Measurements from ENCODE around the gene CDK4.

- TF ChIP-seq CTCF (IDR thresholded peaks at IDR 0.05) (no peak), POLR2A (IDR thresholded peaks at IDR 0.05) (peak in 1 of 2 donors; percentile 36), POLR2AphosphoS5 (IDR thresholded peaks at IDR 0.05; ENCODE audit: insufficient read depth in 1 of 2, low read depth in 1 of 2) (peak; percentile 88 to 89)
Observed at GRCh38 chr12:57744777-57745484, 7.2 kb downstream of the CDK4 start, which contains the start of gene TSPAN31.

Data from vagina (tissue), 2 donors.